ENCODE measurements around the gene WDR47. TPM values are rescaled to one million over a fixed set of nuclear protein-coding genes. Genes with fewer than 3 reads are reported as not detected.
A peak's percentile ranks its signal among the peaks of the same experiment; 100 is the strongest.

WDR47 gene
- 10 to 100 TPM; 13.5 to 15.2 (median 14.0) TPM for polyA plus RNA-seq (ENCODE audit: insufficient read length in 4 of 4)

- DNase-seq (ENCODE audit: low read depth in 4 of 4, low spot score in 3 of 4) = peak; percentile 74 to 86 (median 78)
These were observed at the start of gene WDR47 for GRCh38 chr1:109041621-109042468. TSS of gene WDR47 (minus strand) at chr1:109042102. CDS start at chr1:109023512, 18,590 bp downstream.

- no peak for DNase-seq (ENCODE audit: low read depth in 4 of 4, low spot score in 3 of 4)
These were observed 49.4 kb upstream of the WDR47 start for GRCh38 chr1:109091078-109091838.

- peak; percentile 83 to 86 (median 85) for DNase-seq (ENCODE audit: low read depth in 4 of 4, low spot score in 3 of 4)
These were observed 48.5 kb upstream of the WDR47 start, which contains the start of gene TMEM167B for GRCh38 chr1:109090196-109091077. TSS of gene TMEM167B (plus strand) at chr1:109090764. CDS start at chr1:109090873, 109 bp downstream.

- no peak for DNase-seq (ENCODE audit: low read depth in 4 of 4, low spot score in 3 of 4)
These were observed 47.5 kb upstream of the WDR47 start for GRCh38 chr1:109089242-109090015.

GRCh38 chr1:109084563-109085517 lies 42.9 kb upstream of the WDR47 start:
- no peak for DNase-seq (ENCODE audit: low read depth in 4 of 4, low spot score in 3 of 4)

- DNase-seq (ENCODE audit: low read depth in 4 of 4, low spot score in 3 of 4) = no peak
These were observed 42.0 kb upstream of the WDR47 start for GRCh38 chr1:109083923-109084322.

- DNase-seq (ENCODE audit: low read depth in 4 of 4, low spot score in 3 of 4) = no peak
These were observed 41.6 kb upstream of the WDR47 start for GRCh38 chr1:109083501-109083900.

- no peak for DNase-seq (ENCODE audit: low read depth in 4 of 4, low spot score in 3 of 4)
These were observed 38.7 kb upstream of the WDR47 start for GRCh38 chr1:109080441-109081082.

GRCh38 chr1:109079240-109079622 lies 37.3 kb upstream of the WDR47 start:
- no peak for DNase-seq (ENCODE audit: low read depth in 4 of 4, low spot score in 3 of 4)

- DNase-seq (ENCODE audit: low read depth in 4 of 4, low spot score in 3 of 4) = no peak
These were observed 36.4 kb upstream of the WDR47 start for GRCh38 chr1:109078317-109078716.

- DNase-seq (ENCODE audit: low read depth in 4 of 4, low spot score in 3 of 4) = peak; percentile 78 to 91 (median 87)
These were observed 33.9 kb upstream of the WDR47 start, which contains the start of gene TAF13 for GRCh38 chr1:109075531-109076490. TSS of gene TAF13 (minus strand) at chr1:109076003. CDS start at chr1:109075947, 56 bp downstream.

GRCh38 chr1:109069294-109069693 lies 27.4 kb upstream of the WDR47 start:
- no peak for DNase-seq (ENCODE audit: low read depth in 4 of 4, low spot score in 3 of 4)

- no peak for DNase-seq (ENCODE audit: low read depth in 4 of 4, low spot score in 3 of 4)
These were observed 26.0 kb upstream of the WDR47 start for GRCh38 chr1:109067883-109068282.

GRCh38 chr1:109065137-109065536 lies 23.2 kb upstream of the WDR47 start:
- DNase-seq (ENCODE audit: low read depth in 4 of 4, low spot score in 3 of 4) = no peak

- no peak for DNase-seq (ENCODE audit: low read depth in 4 of 4, low spot score in 3 of 4)
These were observed 19.3 kb upstream of the WDR47 start for GRCh38 chr1:109061183-109061582.

- DNase-seq (ENCODE audit: low read depth in 4 of 4, low spot score in 3 of 4) = no peak
These were observed 18.8 kb upstream of the WDR47 start for GRCh38 chr1:109060707-109061106.

GRCh38 chr1:109059026-109059425 lies 17.1 kb upstream of the WDR47 start:
- no peak for DNase-seq (ENCODE audit: low read depth in 4 of 4, low spot score in 3 of 4)
